OCI-M2 (cell line): ENCODE measurements around the gene SLC4A7.
"Not testable (repeated sequence)": the region's sequence is repeated elsewhere in the genome, so short reads cannot be mapped to it uniquely, and the experiment has no call there.

Experiments
- DNase-seq: peaks from one replicate; lab custom pipeline; 2025; ENCODE audit not compliant: unreplicated experiment; lab: John Stamatoyannopoulos, UW

The SLC4A7 gene

DNA sequence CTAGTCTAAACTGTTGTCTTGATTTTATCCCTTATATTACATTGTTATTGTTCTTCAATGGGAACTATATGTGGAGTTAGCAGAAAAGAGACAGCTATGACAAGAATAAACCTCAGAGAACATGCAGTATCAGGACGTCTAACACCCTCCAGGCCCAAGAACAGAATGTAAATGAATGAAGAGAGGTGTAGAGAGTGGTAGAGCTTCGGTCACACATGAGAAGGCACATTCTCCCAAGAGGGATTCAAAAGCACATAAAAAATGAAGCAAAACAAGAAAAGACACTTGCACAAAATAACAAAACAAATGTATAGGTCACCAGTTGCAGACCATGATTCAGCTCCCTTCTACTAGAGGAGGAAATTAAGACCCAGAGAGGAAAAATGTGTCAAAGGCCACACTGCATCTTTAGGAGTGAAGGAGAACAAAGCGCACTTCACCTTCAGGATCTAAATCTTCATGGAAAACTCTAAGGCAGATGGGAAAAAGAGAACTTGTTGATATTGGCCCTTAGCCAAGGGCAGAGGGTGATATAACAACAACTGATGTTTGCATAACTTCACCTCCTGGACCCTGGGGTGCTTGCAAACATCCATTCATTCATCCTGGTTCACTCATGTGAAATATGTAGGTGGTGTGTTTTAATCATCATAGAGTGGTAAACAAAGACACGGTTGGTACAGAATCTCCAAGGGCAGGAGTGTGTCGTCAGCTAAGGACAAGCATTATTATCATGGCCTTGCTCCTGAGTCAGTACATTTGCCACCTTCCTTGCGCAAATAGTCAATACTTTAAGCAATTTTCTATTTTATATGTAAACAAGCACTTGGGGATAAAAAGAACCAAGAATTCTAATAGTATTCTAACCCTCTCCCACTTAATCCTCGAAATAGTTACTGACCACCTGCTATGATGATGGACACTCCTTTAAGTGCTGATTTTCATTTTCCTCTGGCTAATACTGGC is 123.8 kb downstream of the SLC4A7 start:
- DNase-seq: no peak

DNA sequence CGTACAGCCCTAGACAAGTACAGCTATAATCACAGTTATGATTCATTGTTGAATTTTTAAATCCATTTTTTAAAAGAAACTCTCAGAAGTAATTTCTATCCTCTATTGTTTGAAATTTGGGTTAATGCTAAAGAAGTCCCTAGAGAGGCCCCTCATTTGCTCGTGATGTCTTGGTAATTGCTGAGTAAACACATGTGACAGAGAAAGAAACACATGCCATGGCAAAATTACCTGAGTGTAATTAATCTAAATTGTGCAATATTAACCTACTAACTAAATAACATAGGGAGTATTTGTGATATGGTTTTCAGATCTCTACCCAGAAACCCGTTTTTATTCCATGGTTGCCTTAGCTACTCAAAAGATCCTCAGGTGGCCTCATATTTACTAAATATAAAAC is 125.8 kb downstream of the SLC4A7 start:
- no peak for DNase-seq

DNA sequence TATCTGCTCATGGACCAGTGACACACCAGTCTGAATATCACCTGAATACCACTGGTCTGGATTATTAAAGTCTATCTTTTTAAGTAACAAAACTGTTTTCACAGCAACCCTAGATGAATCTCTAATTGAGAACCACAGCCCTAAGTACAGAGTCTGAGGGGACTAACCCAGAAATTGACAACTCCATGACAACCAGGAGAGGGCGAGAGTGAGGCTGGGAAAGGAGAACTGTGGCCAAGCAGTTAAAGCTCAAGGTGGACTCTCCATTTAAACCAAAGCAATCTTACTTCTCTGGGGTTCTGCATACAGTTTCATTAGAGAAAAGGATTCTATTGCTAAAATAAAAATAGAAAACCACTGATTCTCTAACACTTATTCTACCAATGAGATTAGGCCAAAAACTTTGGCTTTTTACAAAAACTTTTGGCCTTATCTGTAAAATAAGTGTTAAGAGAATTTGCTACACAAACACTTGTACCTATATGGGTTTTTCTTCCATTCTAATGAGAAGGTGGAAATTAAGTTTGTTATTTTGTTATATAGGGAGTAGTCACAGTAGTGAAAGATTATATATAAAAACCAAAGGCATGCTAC is 126.4 kb downstream of the SLC4A7 start:
- no peak for DNase-seq

DNA sequence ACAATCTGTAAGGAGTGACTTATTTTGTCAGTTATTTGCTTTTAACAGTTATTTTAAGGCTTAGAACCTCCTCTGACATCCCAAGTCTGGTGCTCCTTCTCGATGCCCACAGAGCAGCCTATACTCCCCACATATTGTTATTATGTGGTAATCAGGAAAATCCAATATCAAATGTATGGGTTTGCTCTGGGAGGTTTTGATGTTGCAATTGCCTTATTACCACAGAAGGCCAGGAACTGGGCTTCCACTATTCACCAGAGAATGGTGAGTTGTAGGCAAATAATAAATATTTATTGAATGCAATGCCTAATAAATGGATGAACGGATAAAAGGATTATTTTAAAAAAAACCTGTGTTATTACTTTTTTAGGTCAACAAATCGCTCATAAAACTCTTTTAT is 127.2 kb downstream of the SLC4A7 start:
- no peak for DNase-seq

DNA sequence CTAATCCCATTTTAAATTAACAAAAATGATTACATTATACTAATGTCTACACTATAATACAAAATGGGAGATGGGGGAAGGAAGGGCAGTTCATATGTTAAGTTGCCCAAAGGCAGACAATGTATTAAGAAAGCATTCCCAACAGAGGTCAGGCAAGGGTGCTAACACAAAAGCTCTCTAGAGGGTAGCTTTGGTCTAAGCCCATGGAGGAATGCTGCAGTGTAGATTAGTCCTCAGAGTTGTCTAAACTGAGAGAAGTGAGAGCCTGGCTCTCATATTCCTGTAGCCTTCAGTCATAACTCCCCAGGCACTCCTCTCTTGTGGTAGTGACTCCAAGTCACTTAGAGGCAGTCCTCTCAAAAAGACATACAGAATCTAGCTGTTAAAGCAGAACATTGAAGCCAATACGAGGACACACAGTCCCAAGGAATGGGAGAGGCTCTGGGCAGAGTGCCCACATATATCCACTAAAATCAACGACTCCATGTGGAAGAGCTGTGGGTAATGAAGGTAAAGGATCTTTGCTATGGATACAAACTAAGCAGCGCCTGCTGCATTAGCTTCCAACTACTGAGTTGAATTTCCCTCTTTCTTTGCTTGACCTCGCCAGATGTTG is 129.5 kb downstream of the SLC4A7 start:
- DNase-seq: no peak

DNA sequence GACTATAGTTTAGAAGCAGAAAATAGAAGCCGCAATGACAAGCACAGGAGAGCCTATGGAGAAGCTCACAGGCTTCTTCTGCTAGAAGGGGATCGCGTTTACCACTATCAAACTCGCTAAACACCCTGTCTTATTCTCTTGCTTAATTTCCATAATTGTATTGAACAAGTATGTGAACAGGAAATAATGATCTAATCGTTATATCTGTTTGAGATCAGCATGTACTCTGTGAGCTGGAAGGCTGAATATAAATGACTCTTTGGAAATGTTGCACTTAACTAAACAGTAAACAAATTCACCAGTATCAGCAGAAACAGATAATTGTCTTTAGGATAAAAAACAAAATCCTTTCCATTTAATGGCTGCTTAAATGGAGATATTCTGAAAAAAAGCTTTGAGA is 130.0 kb downstream of the SLC4A7 start:
- DNase-seq: no peak

DNA sequence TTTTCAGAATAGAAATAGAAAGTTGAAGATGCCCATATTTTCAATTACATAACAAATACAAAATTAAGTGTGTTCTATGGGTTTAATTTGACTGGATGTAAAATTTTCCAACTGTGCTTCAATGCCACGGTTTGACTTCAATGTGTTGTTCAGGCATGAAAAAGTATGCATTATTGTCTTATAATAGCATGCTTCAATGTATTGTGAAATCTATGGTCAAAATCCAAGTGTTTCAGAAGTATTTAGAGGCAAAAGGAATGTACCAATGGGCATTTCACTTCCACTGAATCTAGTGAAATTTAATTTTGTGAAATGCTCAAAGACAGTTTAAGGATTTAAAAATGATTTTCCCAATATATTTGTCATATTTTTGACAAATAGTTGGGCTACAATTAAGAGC is 131.0 kb downstream of the SLC4A7 start:
- no peak for DNase-seq

DNA sequence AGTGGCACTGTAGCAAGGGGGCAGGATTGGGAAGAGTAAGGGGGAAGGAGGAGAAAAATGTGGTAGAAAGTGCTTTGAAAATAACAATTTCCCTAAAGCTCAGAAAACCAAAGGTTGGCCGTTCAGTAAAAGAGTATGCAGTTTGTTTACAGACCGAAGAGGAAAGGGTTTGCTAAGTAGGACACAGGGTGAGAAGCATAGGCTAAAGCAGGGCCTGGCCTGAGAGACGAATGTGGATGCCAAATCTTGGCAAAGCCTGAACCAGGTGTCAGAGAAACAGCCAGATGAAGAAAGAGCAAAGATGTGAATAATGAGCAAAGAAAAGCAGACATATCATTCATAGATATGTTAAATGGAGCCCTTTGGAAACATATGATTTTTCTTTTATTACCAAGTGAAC is 132.1 kb downstream of the SLC4A7 start:
- DNase-seq: no peak

DNA sequence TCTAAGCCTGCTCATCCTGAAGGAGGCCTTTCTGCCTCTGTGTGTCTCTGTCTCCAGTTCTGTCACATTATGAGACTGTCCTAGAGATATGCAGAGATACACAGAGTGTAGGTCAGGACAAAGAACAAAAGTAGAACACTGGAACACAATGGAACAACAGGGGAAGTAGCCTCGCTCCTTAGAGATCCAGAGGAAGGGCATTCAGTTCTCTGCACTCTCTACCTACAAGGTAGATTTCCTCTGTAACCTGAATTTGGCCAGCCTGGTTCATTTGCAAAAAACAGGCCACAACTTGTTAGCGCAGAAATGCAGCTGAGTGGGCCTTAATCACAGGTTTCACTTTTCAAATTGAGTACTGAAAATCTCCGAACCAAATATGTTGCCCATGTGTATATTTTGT is 134.4 kb downstream of the SLC4A7 start:
- no peak for DNase-seq

DNA sequence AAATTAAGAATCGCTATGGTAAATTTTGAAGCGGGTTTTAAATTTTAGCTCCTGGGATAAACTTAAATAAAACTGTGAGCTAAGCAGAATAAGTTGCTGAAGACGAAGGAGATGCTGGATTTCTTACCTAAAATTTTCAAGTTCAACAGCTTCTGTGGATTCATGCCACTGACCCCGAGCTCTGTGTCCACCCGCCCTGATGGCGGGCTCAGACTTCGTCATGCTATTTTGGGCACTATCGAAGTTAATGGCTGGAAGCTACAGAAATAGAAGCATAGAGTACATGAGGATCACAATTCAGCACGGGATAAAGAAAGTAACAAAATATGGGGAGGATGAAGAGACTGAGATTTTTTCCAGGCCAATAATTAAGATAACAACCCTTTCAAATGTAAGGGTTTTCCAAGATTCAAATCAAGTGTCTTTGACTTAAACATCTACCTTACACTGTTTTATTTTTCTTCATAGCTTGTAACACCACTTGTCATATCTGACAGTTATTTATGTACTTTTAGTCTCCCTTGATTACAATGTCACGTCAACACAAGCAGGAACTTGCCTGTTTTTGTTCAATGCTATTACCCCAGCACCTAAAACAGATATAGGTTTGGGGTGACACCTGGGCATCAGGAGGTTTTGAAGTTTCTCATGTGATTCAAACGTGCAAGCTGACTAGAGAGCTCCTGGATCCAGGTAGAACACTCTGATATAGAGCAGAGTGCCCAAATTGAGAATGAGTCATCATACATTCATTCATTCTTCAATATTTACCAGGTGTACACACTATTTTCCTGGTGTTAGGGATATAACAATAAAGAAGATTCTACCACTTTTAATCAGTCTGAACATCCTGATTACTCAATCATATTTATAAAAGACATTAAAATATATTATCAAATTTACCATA is 138.0 kb downstream of the SLC4A7 start:
- no peak for DNase-seq

DNA sequence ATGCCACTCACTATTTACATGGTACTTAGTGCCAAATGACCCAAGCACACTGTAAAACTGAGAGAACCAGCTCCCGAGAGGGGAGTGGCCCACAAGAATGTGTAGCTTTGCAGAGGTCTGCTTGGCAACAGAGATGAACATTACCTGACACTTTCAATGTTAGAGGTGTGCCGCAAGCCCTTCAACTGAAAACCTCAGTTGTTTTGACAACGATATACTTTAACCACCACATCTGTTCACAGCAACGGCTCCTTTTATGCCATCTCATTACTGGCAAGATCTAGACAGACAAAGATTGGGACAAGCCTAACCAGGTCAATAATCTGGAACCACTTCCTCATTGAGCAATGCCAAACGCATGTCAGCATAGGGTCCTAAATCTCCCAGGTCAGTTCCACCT is 138.7 kb downstream of the SLC4A7 start:
- DNase-seq: no peak

DNA sequence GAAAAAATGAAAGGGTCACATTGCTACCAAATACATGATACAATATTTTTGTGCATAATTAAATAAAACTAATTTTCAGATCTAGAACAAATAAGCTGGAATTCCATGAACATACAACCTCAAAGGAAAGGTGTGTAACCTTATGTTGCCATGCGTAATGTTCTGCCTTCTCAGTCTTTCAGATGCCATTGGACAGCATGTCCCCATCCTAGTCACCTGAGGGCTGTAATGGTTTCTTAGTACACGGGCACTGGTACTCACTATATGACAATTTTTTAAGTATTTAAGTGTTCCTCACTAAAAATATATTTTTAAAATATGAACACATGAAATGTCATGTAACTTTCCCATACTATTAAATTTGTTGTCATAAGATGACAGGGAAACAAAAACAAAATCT is 139.1 kb downstream of the SLC4A7 start:
- no peak for DNase-seq

DNA sequence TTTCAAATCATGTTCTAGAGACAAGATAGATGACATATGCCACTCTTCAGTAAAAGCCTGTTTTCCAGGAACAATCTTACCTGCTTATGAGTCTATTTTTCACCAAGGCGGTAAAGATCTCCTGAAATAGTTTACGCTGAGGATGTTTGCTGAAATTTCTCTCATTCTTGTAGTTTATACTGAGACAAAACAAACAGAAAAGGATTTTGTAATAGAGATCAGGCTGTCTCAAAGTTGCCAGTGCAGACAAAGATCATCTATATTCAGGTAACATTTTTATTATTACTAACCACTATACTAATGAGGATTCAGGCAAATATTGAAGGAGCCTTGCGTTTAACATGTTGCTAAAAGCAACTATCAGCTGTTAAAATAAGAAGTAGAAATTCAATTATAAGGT is 140.0 kb downstream of the SLC4A7 start:
- no peak for DNase-seq

DNA sequence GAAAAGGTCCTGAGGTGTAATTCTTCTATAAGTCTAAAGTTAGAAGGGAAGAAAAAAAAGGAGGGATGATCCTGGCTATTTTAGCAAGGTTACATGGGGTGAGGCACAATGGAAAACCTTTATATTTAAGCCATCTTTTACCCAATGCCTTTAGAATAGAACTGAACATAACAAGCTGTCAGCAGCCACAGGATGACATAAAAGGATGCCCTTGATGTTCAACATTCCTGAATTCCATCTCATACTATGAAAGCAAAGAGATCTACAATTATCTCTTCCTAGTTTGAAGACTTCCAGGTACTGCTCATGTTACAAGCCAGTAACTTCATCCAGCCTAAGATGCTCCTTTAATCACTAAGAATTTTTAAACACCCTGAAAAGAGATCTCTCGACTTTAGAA is 141.9 kb downstream of the SLC4A7 start:
- DNase-seq: no peak

DNA sequence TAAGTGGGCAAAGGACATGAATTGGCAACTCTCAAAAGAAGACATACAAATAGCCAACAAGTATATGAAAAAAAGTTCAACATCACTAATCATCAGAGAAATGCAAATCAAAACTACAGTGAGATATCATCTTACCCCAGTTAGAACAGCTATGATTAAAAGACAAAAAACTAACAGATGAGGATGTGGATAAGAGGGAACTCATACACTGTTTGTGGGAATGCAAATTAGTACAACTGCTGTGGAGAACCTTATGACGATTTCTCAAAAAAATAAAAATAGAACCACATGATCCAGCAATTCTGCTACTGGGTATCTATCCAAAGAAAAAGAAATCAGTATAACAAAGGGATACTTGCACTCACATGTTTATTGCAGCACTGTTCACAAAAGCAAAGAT is 143.7 kb downstream of the SLC4A7 start:
- DNase-seq: no peak

DNA sequence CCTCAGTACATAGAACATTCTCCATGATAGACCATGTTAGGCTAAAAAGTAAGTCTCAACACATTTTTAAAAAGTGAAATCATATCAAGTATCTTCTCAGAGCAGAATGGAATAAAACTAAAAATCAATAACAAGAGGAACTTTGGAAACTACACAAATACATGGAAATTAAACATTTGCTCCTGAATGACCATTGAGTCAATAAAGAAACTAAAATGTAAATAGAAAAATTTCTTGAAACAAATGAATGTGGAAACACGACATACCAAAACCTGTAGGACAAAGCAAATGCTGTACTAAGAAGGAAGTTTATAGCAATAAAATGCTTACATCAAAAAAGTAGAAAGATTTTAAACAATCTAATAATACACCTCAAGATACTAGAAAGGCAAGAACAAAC is 148.6 kb downstream of the SLC4A7 start:
- no peak for DNase-seq

DNA sequence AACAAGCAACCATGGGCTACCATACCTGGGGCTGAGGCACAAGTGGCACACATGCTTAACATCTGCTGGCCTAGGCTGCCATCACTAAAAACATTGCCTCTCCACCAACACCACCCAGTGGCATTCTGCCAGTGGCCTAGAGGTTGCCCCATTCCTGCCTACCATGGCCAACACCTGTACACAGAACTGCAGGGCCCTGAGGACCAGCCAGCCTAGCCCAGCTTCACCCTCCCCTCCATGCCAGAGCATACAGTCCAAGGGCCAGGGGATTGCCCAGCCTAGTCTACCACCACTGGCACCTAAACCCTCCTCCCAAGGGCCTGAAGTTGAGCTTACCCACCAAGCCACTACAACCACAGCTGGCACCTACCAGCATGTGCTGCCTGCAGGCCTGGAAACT is 150.3 kb downstream of the SLC4A7 start:
- DNase-seq: no peak

DNA sequence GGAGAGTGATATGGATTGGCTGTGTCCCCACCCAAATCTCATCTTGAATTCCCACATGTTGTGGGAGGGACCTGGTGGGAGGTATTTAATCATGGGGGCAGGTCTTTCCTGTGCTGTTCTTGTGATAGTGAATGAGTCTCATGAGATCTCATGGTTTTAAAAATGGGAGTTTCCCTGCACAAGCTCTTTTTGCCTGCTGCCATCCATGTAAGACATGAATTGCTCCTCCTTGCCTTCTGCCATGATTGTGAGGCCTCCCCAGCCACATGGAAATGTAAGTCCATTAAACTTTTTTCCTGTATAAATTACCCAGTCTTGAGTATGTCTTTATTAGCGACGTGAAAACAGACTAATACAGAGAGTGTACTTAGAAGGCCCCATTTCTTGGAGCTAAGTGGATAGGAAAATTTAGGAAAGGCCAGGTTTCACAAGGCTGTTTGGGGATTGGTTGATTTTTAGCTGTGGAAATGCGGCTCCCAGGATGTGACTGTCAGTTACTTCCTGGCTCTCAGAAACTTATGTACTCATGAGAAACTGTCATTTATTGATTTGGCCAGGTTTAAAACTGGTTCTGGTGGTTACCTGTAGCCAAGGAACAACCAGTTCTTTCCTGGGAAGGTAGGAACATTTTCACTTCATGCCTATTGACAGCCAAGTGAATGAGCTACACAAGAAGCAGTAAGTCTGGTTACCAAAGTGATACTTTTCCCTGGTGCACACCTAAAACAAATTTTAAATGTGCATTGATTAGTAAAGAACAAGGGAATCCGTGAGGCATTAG is 155.0 kb downstream of the SLC4A7 start:
- not testable (repeated sequence) for DNase-seq

DNA sequence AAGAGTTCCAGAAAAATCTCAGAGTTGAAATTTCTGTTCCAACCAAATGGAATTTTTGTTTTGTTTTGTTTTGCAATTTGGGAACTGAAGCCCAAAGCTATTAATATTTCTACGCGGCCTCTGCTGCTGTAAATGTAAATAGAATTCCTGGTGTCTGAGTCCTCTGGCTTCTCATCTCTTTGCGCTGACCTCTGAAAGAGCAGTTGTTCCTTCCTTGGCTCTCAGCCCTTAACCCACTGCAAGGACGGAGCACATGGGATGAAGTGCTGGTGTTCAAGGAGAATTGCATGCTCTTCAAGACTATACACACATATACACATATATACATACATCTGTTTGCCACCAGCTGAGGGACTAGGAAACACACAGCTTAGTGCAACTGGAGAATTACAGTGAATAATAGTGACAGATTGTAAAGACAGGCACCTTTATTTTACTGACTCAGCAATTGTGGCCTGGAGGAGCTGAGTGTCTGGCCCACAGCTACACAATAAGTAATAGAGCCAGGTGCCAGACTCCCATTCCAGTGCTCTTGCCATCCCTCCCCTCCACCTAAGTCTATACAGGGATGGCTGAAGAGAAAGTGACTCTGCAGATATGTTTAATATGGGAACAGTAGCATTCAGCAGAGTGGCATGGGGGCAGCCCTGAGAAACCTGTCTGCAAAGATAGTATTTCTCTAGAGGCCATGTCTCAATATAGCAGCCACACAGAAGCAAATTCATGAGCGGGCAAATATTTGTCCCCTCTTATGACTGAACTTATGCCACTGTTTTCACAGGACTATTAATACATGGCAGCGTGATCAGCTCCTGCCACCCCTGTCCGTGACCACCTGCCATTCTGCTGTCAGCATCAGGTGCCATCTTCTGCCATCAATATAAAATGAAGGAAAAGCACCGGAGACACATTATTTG is 157.3 kb downstream of the SLC4A7 start:
- DNase-seq: no peak
